ENCODE measurements around the gene RAET1G. TPM values are rescaled to one million over a fixed set of nuclear protein-coding genes. Genes with fewer than 3 reads are reported as not detected.

RAET1G gene
- total RNA-seq, 2 experiments from 2014 or later, result not detected

DNA sequence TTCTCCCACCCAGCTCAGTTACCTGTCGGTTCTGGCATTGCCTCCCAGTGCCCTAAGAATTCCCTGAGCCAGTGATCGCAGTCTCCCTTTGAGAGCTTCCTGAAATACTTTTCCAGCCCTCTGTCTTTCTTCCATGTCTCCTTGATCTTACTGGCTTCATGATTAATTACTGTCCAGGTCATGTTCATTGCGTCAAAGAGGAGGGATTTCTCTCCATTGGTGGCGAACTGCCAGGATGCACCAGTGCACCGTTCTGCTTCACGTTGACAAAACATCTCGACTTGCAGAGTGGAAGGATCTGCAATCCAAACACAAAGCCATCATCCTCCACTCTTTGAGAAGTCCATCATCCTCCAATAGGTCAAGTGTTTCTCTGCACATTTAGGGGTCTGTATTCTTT lies 33.6 kb downstream of the RAET1G start:
- ChIA-PET POLR2A (no interaction called here), CTCF (no interaction called here)
- Mint-ChIP-seq H3K4me1 (peaks cover 27% of the 10 kb centered on the region), H3K27me3 (peaks cover 35% of the 10 kb centered on the region), H3K9me3 (no peaks in the 10 kb centered on the region), H3K27ac (no peak overlapping the region), H3K4me3 (no peak overlapping the region), H3K36me3 (ENCODE audit: low read depth) (no peaks in the 10 kb centered on the region)
- DNase-seq, result no peak

DNA sequence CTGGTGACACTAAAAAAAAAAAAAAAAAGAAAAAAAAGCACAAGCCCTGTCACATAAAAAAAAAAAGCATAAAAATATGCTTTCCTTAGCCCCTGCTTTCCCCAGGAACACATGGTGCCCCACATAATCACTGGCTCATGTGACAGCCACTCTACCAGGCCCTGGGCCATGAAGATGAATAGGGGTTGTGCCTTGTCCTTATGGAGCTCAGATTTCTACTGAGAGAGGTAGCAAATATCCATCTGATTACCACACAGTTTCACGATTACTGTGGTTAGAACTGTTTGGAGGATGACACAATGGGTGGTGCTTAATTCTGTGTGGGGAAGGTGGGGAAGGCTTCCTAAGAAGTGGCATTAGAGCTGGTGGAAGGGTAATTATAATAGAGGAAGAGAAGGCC lies 34.3 kb downstream of the RAET1G start:
- CTCF ChIA-PET, result no interaction called here
- POLR2A ChIA-PET, result no interaction called here
- H3K27ac Mint-ChIP-seq, result no peak overlapping the region
- H3K4me3 Mint-ChIP-seq, result no peak overlapping the region
- DNase-seq, result no peak
- H3K27me3 Mint-ChIP-seq, result peaks cover 33% of the 10 kb centered on the region
- no peaks in the 10 kb centered on the region for H3K36me3 Mint-ChIP-seq (ENCODE audit: low read depth)
- H3K4me1 Mint-ChIP-seq, result peaks cover 27% of the 10 kb centered on the region
- H3K9me3 Mint-ChIP-seq, result no peaks in the 10 kb centered on the region

DNA sequence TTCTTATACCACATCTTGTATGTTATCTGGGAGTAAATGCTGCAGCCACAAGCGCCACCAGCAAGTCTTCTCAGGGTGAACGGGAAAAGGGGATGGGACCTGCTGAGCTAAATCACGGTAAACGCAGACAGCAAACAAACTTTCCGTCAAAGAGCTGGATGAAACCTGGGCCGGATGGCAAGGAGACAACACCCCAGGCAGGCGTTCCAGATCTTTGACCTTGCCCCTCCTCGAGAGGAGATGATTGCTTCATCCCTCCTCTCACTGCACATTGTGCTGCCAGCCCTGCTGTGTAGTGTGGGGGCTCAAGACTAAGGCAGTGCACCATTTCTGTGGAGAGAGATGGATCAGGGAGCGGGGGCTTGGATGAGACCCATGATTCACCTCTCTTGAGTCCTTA lies 34.8 kb downstream of the RAET1G start:
- ChIA-PET POLR2A (no interaction called here), CTCF (no interaction called here)
- no peaks in the 10 kb centered on the region for H3K36me3 Mint-ChIP-seq (ENCODE audit: low read depth)
- H3K9me3 Mint-ChIP-seq, result no peaks in the 10 kb centered on the region
- H3K27ac Mint-ChIP-seq, result no peak overlapping the region
- H3K4me1 Mint-ChIP-seq, result peaks cover 24% of the 10 kb centered on the region
- no peak for DNase-seq
- peaks cover 27% of the 10 kb centered on the region for H3K27me3 Mint-ChIP-seq
- H3K4me3 Mint-ChIP-seq, result no peak overlapping the region

DNA sequence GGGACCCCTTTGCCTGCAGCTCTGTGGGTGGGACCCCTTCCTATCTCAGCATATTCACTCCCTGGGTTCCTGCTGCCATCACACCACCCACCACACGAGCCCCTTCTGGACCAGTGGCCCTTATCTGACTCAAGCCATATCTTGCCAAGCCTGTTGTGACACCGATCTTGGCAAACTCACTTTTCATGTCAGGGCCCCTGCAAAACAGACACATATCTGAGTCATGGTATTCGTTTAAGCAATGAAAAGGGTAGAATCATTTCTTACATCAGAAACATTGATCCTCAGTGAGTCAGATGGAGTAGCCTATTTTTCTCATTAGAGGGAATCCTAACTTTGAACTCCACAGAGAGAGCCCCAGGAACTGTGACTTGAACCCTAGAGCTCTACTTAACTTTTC lies 35.6 kb downstream of the RAET1G start:
- Mint-ChIP-seq H3K4me3 (no peak overlapping the region), H3K4me1 (peaks cover 18% of the 10 kb centered on the region), H3K27ac (no peak overlapping the region), H3K36me3 (ENCODE audit: low read depth) (no peaks in the 10 kb centered on the region), H3K27me3 (peaks cover 23% of the 10 kb centered on the region), H3K9me3 (no peaks in the 10 kb centered on the region)
- POLR2A ChIA-PET, result no interaction called here
- CTCF ChIA-PET, result no interaction called here
- no peak for DNase-seq

DNA sequence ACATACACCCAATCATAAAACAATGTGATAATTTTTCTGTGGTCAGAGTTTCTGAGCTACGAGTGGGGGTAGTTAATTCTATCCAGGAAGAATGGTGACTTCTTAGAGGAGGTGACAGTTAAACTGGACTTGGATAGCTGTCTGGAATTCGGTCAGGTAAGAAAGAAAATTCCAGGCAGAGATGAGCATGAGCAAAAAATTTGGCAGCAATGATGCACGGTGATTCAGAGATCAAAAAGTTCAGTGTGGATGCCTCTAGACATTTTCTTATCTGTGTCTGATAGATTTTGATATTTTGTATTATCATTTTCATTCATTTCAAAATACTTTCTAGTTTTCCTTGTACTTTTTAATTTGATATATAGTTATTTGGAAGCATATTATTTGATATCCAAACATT lies 37.0 kb downstream of the RAET1G start:
- H3K4me3 Mint-ChIP-seq, result no peak overlapping the region
- DNase-seq, result no peak
- no peaks in the 10 kb centered on the region for H3K9me3 Mint-ChIP-seq
- CTCF ChIA-PET, result interaction anchor here (0.6 kb wide), 1 partner anchor 187 kb away, joined by 3 read pairs; no protein-coding TSS in a partner anchor
- no peak overlapping the region for H3K27ac Mint-ChIP-seq
- no peaks in the 10 kb centered on the region for H3K36me3 Mint-ChIP-seq (ENCODE audit: low read depth)
- H3K4me1 Mint-ChIP-seq, result peaks cover 8% of the 10 kb centered on the region
- H3K27me3 Mint-ChIP-seq, result peaks cover 25% of the 10 kb centered on the region
- POLR2A ChIA-PET, result no interaction called here

DNA sequence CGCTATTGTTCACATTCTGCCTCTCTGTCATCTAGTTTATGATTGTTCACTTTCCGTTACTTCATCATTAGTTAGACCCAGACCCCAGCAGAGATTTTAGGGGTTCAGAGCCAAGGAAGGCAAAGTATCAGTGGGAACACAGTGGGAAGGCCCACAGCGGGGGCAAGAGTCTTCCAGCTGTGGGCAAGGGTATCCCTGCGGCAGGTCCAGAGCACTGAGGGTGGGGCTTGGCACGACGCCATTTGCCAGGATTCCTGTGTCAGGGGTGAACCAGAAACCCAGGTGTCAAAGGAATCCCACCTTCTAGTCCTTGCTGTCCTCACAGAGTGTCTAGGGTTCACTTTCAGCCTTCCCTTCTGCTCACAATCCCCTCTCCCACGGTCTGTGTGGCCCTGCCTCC lies 38.3 kb downstream of the RAET1G start:
- Mint-ChIP-seq H3K36me3 (ENCODE audit: low read depth) (no peaks in the 10 kb centered on the region), H3K27ac (no peak overlapping the region), H3K9me3 (no peaks in the 10 kb centered on the region), H3K4me3 (no peak overlapping the region), H3K27me3 (peaks cover 38% of the 10 kb centered on the region), H3K4me1 (peaks cover 5% of the 10 kb centered on the region)
- no peak for DNase-seq
- ChIA-PET POLR2A (no interaction called here), CTCF (no interaction called here)

DNA sequence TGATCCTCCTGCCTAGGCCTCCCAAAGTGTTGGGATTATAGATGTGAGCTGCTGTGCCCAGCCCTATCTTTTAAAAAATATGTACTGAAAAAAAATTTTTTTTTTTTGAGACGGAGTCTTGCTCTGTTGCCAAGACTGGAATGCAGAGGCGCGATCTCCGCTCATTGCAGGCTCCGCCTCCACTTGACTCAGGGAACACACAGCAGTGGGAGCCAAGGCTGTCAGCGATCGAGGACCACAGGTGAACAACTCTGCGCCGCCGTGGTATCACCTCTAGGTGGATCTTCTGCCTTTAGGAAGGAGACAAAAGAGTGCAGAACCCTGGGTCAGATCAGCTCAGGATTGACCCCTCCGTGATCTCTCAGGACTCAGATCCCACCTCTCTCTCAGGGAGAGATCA lies 38.7 kb downstream of the RAET1G start:
- H3K27me3 Mint-ChIP-seq, result peaks cover 39% of the 10 kb centered on the region
- peaks cover 5% of the 10 kb centered on the region for H3K4me1 Mint-ChIP-seq
- H3K4me3 Mint-ChIP-seq, result no peak overlapping the region
- POLR2A ChIA-PET, result no interaction called here
- H3K27ac Mint-ChIP-seq, result no peak overlapping the region
- no peaks in the 10 kb centered on the region for H3K9me3 Mint-ChIP-seq
- CTCF ChIA-PET, result no interaction called here
- no peaks in the 10 kb centered on the region for H3K36me3 Mint-ChIP-seq (ENCODE audit: low read depth)
- no peak for DNase-seq

DNA sequence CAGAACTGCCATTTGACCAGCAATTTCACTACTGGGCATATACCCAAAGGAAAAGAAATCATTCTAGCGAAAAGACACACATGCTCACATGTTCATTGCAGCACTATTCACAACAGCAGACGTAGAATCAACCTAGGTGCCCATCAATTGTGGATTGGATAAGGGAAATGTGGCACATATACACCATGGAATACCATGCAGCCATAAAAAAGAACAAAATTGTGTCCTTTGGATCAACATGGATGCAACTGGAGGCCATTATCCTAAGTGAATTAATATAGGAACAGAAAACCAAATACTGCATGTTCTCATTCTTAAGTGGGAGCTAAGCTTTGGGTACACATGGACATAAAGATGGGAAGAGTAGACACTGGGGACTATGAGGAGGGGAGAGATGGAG lies 41.1 kb downstream of the RAET1G start:
- H3K27me3 Mint-ChIP-seq, result peaks cover 55% of the 10 kb centered on the region
- CTCF ChIA-PET, result no interaction called here
- H3K9me3 Mint-ChIP-seq, result no peaks in the 10 kb centered on the region

DNA sequence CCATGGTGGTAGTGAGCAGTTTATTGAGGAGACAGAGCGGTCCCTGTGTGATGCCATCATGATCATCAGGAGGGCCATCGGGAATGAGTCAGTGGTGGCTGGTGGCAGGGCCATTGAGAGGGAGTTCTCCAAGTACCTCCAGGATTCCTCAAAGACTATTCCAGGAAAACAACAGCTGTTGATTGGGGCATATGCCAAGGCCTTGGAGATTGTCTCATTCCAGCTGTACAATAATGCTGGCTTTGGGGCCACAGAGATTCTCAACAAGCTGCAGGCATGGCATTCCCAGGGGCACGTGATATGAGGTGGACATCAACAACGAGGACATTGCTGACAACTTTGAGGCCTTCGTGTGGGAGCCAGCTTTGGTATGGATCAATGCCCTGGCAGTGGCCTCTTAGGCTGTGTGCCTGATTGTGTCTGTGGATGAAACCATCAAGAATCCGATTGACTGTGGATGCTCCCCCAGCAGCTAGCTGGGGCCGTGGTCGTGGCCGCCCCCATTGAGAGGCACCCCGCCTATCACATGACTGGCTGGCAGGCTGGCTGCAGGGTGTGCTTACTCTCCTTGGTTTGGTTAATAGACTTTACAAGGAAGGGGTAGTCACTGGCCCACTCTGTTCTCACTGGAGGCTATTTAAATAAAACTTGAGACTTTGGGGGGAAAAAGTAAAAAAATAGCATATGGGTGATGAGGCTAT lies 41.7 kb downstream of the RAET1G start:
- ChIA-PET POLR2A (no interaction called here), CTCF (no interaction called here)
- Mint-ChIP-seq H3K27ac (no peak overlapping the region), H3K4me3 (no peak overlapping the region), H3K36me3 (ENCODE audit: low read depth) (no peaks in the 10 kb centered on the region), H3K27me3 (peaks cover 61% of the 10 kb centered on the region), H3K4me1 (no peaks in the 10 kb centered on the region), H3K9me3 (no peaks in the 10 kb centered on the region)
- no peak for DNase-seq

More for the DNA sequence above, 41.1 kb downstream of the RAET1G start:
- H3K4me3 Mint-ChIP-seq, result no peak overlapping the region
- no peak for DNase-seq
- H3K36me3 Mint-ChIP-seq (ENCODE audit: low read depth), result no peaks in the 10 kb centered on the region
- no peak overlapping the region for H3K27ac Mint-ChIP-seq
- no peaks in the 10 kb centered on the region for H3K4me1 Mint-ChIP-seq
- POLR2A ChIA-PET, result no interaction called here

DNA sequence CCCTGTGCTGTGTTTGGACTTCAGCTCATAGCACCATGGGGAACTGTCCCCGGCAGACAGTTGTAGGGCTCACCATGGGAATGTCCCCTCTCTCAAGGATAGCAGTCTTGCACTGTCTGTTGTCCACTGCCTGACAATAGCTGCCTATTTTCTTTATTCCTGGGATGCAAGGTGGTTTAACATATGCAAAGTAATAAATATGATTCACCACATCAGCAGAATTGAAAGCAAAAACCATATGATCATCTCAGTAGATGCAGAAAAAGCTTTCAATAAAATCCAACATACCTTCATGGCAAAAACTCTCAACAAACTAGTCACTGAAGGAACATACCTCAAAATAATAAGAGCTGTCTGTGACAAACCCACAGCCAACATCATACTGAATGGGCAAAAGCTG lies 45.3 kb downstream of the RAET1G start:
- H3K36me3 Mint-ChIP-seq (ENCODE audit: low read depth), result no peaks in the 10 kb centered on the region
- H3K9me3 Mint-ChIP-seq, result no peaks in the 10 kb centered on the region
- ChIA-PET POLR2A (no interaction called here), CTCF (interaction anchor here (1.7 kb wide), 1 partner anchor 12 kb away, joined by 3 read pairs; no protein-coding TSS in a partner anchor)
- no peak for DNase-seq
- no peak overlapping the region for H3K4me3 Mint-ChIP-seq
- no peak overlapping the region for H3K27ac Mint-ChIP-seq
- peaks cover 60% of the 10 kb centered on the region for H3K27me3 Mint-ChIP-seq
- no peaks in the 10 kb centered on the region for H3K4me1 Mint-ChIP-seq

DNA sequence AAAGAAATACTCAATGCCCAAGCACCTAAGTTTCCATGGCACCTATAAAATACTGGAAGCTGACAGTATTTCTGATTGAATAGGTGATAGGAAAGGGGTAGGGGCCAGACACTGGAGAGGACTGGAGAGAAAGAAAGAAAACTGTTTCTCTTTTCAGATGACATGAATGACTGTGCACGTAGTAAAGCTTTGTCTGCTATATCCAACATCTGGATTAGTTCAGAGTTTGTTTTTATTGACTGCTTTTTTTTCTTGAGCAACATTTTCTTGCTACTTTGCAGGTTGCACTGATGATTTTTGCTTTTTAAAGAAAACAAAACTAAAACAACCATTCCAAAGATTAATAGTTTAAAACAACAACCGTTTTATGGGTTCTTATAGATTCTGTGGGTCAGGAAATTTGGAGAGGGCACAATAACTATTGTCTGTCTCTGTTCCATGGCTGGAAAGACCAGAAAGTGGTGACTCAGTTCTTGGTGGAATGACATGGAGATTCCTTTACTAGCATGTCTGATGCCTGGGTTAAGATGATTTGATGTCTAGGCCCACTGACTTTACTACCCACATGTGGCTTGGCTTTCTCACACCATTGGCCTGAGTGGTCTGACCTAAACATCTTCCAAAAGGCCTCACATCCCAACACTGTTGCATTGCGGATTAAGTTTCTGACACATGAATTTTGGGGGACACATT lies 46.5 kb downstream of the RAET1G start:
- POLR2A ChIA-PET, result no interaction called here
- no peaks in the 10 kb centered on the region for H3K36me3 Mint-ChIP-seq (ENCODE audit: low read depth)
- H3K27ac Mint-ChIP-seq, result no peak overlapping the region
- CTCF ChIA-PET, result no interaction called here
- peaks cover 3% of the 10 kb centered on the region for H3K9me3 Mint-ChIP-seq
- no peak for DNase-seq
- no peaks in the 10 kb centered on the region for H3K4me1 Mint-ChIP-seq
- H3K4me3 Mint-ChIP-seq, result no peak overlapping the region
- peaks cover 63% of the 10 kb centered on the region for H3K27me3 Mint-ChIP-seq

DNA sequence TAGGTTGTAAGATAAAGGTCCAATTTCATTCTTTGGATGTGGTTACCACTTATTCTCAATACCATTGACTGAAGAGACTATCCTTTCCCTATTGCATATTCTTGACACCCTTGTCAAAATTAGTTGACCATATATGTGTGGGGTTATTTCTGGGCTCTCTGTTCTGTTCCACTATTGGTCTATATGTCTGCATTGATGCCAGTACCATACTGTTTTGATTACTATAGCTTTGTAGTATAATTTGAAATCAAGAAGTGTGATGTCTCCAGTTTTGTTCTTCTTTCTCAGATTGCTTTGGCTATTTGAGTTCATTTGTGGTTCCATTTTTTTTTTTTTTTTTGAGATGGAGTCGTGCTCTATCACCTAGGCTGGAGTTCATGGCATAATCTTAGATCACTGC lies 50.7 kb downstream of the RAET1G start:
- ChIA-PET POLR2A (no interaction called here), CTCF (no interaction called here)
- H3K27me3 Mint-ChIP-seq, result peaks cover 43% of the 10 kb centered on the region
- DNase-seq, result no peak
- H3K4me1 Mint-ChIP-seq, result no peaks in the 10 kb centered on the region
- peaks cover 3% of the 10 kb centered on the region for H3K9me3 Mint-ChIP-seq
- no peaks in the 10 kb centered on the region for H3K36me3 Mint-ChIP-seq (ENCODE audit: low read depth)
- no peak overlapping the region for H3K27ac Mint-ChIP-seq
- no peak overlapping the region for H3K4me3 Mint-ChIP-seq

DNA sequence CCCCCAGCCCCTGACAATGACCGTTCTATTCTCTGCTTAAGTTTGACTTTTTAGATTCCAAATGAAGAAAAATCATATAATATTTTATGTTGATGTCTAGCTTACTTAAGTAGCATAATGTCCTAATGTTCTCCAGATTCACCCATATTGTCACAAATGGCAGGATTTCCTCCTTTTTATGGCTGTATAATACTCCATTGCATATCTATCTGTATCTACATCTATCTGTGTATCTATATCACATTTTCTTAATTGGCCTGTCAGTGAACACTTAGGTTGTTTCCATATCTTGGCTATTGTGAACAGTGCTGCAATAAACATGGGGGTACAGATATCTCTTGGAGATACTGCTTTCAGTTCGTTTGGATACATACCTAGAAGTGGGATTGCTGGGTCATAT lies 51.7 kb downstream of the RAET1G start:
- POLR2A ChIA-PET, result no interaction called here
- H3K27me3 Mint-ChIP-seq, result peaks cover 34% of the 10 kb centered on the region
- no peaks in the 10 kb centered on the region for H3K36me3 Mint-ChIP-seq (ENCODE audit: low read depth)
- H3K27ac Mint-ChIP-seq, result no peak overlapping the region
- H3K4me1 Mint-ChIP-seq, result no peaks in the 10 kb centered on the region
- DNase-seq, result no peak
- CTCF ChIA-PET, result no interaction called here
- H3K4me3 Mint-ChIP-seq, result no peak overlapping the region
- H3K9me3 Mint-ChIP-seq, result peaks cover 3% of the 10 kb centered on the region

DNA sequence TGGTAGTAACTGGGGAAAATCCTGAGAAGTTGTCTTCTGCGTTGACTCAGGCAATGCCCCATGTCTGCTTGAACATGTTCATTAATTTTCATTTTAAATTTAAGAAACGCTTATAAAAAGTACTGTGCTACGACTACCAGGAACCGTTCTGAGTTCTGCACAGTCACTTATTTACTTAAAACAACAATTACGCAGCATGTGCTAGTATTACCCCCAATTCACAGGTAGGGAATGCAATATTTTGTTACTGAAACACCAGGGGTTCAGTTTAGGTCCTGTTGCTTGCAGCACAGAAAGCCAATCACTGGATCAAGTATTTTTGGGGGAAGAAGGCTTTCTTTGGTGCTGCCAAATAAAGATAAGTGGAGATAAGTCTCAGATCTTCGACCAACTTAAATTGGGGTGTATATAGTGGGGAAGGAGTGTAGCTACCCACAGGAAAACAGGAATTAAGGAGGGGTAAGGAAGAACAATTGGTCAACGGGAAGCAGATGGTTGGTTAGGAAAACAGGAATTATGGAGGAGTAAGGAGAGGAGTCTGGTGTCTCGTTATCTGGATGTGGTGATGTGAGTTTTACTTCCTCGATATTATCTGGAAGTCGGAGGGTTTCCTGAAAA lies 53.5 kb downstream of the RAET1G start:
- Mint-ChIP-seq H3K36me3 (ENCODE audit: low read depth) (no peaks in the 10 kb centered on the region), H3K9me3 (peaks cover 3% of the 10 kb centered on the region), H3K27ac (no peak overlapping the region), H3K27me3 (peaks cover 29% of the 10 kb centered on the region), H3K4me3 (no peak overlapping the region), H3K4me1 (peaks cover 7% of the 10 kb centered on the region)
- no peak for DNase-seq
- ChIA-PET CTCF (interaction anchor here (1.5 to 1.6 kb wide), 2 partner anchors 29 to 33 kb away, joined by 4 to 6 read pairs; no protein-coding TSS in a partner anchor), POLR2A (no interaction called here)

Data from activated CD4-positive, alpha-beta memory T cell treated with anti-CD3 and anti-CD28 coated beads, Interleukin-2, amount 10 ng/mL, durations not matched to agents 7 days and 5 days (primary cell).